ENCODE results near the gene ST6GALNAC3.

Gene ST6GALNAC3

DNA sequence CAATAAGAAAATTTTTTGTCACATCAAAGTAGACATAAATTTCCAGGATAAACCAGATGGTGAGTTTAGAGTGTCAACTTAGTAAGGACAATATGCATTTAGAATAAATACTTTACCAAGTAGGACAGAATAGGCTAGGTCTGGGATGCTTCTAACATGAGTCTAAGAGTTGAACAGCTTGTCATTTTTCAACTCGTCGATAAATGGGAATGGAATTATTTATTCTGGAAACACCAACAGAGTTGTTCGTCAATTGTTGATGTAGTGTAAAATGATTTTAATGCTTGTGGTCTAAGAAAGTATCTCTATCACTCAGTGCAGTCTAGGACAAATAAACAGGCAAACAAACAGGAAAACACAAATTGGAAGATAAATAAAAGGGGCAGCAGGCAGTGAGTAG, 434.3 kb downstream of the ST6GALNAC3 start:
- no peaks in the 10 kb centered on the region for H3K36me3 ChIP-seq (ENCODE audit: insufficient read depth)
- H4K20me1 ChIP-seq (ENCODE audit: insufficient read depth): no peaks in the 10 kb centered on the region
- H3K4me3 ChIP-seq (IDR thresholded peaks at IDR 0.05; ENCODE audit: insufficient read depth, low read depth, low read length): no peak overlapping the region
- H3K4me1 ChIP-seq (ENCODE audit: low read depth, poor library complexity, severe bottlenecking): no peaks in the 10 kb centered on the region
- H3K9ac ChIP-seq: no peak overlapping the region
- no peak overlapping the region for H3K4me2 ChIP-seq
- no peak overlapping the region for H3K27ac ChIP-seq
- H3K79me2 ChIP-seq (ENCODE audit: insufficient read depth, low read depth): no peaks in the 10 kb centered on the region
- no peaks in the 10 kb centered on the region for H3K27me3 ChIP-seq (ENCODE audit: insufficient read depth, low read depth)
- no peak overlapping the region for H2AFZ ChIP-seq (ENCODE audit: low read depth)
- TF ChIP-seq, protein P1, sequence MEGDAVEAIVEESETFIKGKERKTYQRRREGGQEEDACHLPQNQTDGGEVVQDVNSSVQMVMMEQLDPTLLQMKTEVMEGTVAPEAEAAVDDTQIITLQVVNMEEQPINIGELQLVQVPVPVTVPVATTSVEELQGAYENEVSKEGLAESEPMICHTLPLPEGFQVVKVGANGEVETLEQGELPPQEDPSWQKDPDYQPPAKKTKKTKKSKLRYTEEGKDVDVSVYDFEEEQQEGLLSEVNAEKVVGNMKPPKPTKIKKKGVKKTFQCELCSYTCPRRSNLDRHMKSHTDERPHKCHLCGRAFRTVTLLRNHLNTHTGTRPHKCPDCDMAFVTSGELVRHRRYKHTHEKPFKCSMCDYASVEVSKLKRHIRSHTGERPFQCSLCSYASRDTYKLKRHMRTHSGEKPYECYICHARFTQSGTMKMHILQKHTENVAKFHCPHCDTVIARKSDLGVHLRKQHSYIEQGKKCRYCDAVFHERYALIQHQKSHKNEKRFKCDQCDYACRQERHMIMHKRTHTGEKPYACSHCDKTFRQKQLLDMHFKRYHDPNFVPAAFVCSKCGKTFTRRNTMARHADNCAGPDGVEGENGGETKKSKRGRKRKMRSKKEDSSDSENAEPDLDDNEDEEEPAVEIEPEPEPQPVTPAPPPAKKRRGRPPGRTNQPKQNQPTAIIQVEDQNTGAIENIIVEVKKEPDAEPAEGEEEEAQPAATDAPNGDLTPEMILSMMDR (conservative IDR thresholded peaks at IDR 0.05; ENCODE audit: low read depth, low read length): no peak

DNA sequence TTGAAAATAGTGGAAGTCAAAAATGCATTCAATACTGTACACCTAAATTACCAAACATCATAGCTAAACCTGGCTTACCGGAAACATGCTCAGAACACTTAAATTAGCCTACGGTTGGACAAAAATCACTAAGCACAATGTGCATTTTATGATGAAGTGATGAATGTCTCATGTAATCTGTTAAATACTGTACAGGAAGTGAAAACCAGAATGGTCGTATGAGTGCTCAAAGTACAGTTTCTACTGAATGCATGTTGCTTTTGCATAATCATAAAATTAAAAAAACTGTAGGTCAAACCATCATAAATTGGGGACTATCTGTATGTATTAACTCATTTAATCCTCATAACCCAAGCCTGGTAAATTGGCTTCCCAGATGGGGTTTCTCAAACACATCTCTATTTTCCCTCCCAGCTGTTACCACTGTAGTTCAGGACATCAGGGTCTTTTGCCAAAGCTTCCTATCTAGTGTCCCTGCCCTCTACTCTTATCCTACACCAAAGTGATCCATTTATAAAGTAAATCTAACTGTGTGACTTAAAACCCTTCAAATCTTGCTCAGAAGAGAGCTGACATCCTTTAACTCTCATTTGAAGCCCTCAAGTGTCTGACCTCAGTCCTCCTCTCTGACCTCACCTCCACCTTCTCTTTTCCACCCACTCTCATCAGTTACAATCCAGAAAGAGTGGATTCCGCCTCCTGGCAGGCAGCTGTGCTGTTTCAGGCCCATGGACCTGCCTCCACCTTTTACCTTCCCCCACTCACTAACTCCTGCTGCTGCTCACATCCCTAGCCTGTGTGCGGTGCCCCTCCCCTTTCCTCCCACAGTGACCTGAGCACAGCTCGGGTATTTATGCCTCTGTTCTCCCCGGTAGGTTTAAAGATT, 436.4 kb downstream of the ST6GALNAC3 start:
- H3K4me3 ChIP-seq (IDR thresholded peaks at IDR 0.05; ENCODE audit: insufficient read depth, low read depth, low read length): no peak overlapping the region
- H3K4me1 ChIP-seq (ENCODE audit: low read depth, poor library complexity, severe bottlenecking): no peaks in the 10 kb centered on the region
- no peak overlapping the region for H3K9ac ChIP-seq
- H3K27me3 ChIP-seq (ENCODE audit: insufficient read depth, low read depth): no peaks in the 10 kb centered on the region
- H3K79me2 ChIP-seq (ENCODE audit: insufficient read depth, low read depth): no peaks in the 10 kb centered on the region
- no peaks in the 10 kb centered on the region for H4K20me1 ChIP-seq (ENCODE audit: insufficient read depth)
- no peak overlapping the region for H3K27ac ChIP-seq
- H2AFZ ChIP-seq (ENCODE audit: low read depth): no peak overlapping the region
- TF ChIP-seq, protein P1 (conservative IDR thresholded peaks at IDR 0.05; ENCODE audit: low read depth, low read length): no peak
- no peak overlapping the region for H3K4me2 ChIP-seq
- no peaks in the 10 kb centered on the region for H3K36me3 ChIP-seq (ENCODE audit: insufficient read depth)

DNA sequence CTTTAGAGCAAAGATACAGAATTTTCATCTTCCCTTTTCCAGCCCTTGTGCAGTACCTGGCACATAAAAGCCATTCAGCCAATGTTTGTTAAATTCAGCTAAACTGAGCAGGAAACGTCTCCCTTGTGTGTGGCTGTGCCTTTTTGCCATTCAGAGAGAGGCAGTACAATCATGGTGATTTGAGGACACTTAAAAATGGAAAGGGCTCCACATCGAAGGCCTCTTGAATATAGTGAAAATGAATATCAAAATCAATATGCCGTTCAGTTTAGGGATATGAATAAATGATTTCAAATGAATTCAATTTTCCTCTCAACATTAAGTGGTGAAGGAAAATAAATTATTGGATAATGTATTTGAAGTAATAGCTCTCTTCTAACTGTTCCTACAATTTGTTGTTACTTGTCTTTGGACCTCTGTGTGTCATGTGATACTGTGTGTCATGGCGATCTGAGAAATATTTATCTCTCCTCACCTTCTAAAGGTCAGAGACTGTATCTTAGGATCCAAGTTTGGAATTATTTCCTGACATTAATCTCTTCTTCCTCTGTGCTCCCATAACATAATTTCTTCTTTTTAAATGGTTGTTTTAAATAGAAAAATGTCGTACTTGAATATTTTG, 437.1 kb downstream of the ST6GALNAC3 start:
- no peaks in the 10 kb centered on the region for H4K20me1 ChIP-seq (ENCODE audit: insufficient read depth)
- no peak overlapping the region for H3K4me3 ChIP-seq (IDR thresholded peaks at IDR 0.05; ENCODE audit: insufficient read depth, low read depth, low read length)
- H3K79me2 ChIP-seq (ENCODE audit: insufficient read depth, low read depth): no peaks in the 10 kb centered on the region
- TF ChIP-seq, protein P1 (conservative IDR thresholded peaks at IDR 0.05; ENCODE audit: low read depth, low read length): no peak
- H3K4me2 ChIP-seq: no peak overlapping the region
- H3K27me3 ChIP-seq (ENCODE audit: insufficient read depth, low read depth): no peaks in the 10 kb centered on the region
- no peak overlapping the region for H3K27ac ChIP-seq
- H2AFZ ChIP-seq (ENCODE audit: low read depth): no peak overlapping the region
- no peaks in the 10 kb centered on the region for H3K4me1 ChIP-seq (ENCODE audit: low read depth, poor library complexity, severe bottlenecking)
- no peaks in the 10 kb centered on the region for H3K36me3 ChIP-seq (ENCODE audit: insufficient read depth)
- H3K9ac ChIP-seq: no peak overlapping the region

DNA sequence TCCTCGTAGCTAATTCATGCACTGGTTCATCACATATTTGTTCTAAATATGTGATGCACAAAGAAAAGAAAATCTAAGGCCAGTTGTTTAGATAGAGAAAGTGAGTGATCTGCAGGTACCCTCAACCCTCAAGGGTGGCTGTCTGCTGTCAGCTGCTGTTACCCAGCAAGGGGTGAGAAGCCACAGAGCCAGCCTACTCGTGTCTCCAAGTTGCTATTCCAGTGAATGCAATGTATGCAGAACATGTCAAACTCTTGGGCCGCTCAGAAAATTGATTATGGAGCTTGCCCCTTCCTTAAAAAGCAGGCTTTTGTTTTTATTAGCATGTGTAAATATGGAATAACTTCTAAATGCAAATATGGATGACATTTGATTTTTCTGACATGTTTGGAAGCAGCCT, 456.4 kb downstream of the ST6GALNAC3 start:
- no peak overlapping the region for H3K9ac ChIP-seq
- H4K20me1 ChIP-seq (ENCODE audit: insufficient read depth): no peaks in the 10 kb centered on the region
- no peak overlapping the region for H3K4me3 ChIP-seq (IDR thresholded peaks at IDR 0.05; ENCODE audit: insufficient read depth, low read depth, low read length)
- H3K27ac ChIP-seq: no peak overlapping the region
- H3K36me3 ChIP-seq (ENCODE audit: insufficient read depth): no peaks in the 10 kb centered on the region
- H3K4me1 ChIP-seq (ENCODE audit: low read depth, poor library complexity, severe bottlenecking): no peaks in the 10 kb centered on the region
- TF ChIP-seq, protein P1 (conservative IDR thresholded peaks at IDR 0.05; ENCODE audit: low read depth, low read length): no peak
- no peaks in the 10 kb centered on the region for H3K27me3 ChIP-seq (ENCODE audit: insufficient read depth, low read depth)
- H2AFZ ChIP-seq (ENCODE audit: low read depth): no peak overlapping the region
- H3K4me2 ChIP-seq: no peak overlapping the region
- H3K79me2 ChIP-seq (ENCODE audit: insufficient read depth, low read depth): no peaks in the 10 kb centered on the region

Measured in KMS-11 (cell line).